RPMI7951 (cell line): ENCODE results near the gene SIGLEC12. TPM values are rescaled to one million over a fixed set of nuclear protein-coding genes. Genes with fewer than 3 reads are reported as not detected.
"Not testable (repeated sequence)": the region's sequence is repeated elsewhere in the genome, so short reads cannot be mapped to it uniquely, and the experiment has no call there.

Source experiments
- DNase-seq: peaks from one replicate; pipeline ENCODE4 v3.0.0-alpha.2; 2012; ENCODE audit warnings: low read depth
- total RNA-seq: library from RNA; depleted of rRNA; stranded (reverse); fragments of >200 nt; shearing (Covaris generic); gene quantifications from 2 replicates; pipeline ENCODE4 v1.2.3, GENCODE V29; 2014

Gene SIGLEC12
- total RNA-seq, 1 experiment from 2014 or later: not detected

DNA sequence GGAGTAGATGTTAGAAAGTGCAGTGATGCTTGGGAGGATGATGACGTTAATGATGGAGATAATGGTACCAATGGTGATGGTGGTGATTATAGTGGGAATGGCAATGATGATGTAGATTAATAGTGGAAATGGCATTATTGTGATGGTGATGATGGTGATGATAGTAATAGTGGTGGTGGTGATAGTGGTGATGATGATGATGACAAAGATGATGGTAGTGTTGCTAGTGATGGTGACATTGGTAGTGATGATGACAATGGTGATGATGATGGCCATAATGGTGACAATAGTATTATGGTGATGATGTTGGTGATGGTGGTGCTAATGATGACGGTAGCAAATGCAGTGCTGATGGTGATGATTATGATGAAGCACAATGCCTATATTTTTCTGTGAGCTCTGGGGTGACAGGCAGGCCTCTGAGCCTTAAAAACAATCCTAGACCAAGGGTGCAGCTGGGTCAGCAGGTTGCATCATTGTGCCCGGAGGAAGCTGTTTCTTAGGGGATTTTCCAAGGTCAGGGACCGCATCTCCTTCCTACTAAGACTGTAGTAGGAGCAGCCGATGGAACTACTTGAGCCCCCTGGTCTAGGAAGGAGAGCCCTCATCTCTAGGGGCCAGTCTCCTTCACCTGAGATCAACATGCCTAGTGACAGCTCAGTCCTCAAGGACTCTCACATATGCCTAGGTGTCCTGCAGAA, 15.5 kb downstream of the SIGLEC12 start:
- no peak for DNase-seq

DNA sequence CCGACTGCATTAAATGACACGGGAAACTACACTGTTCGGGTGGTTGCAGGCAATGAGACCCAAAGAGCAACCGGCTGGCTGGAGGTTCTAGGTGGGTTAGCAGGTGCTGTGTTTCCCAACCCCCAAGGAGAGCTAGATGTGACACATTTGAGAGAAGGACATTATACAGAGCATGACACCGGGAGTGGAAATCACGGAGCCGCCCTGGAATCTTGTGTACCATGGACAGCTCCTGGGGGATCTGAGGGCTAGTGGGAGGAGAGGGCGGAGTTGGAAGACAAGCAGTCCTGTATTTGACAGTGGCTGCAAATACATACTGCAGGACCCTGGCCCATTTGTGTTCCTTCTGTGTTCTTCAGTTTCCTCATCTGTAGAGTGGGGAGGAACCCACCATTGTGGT, 21.0 kb downstream of the SIGLEC12 start:
- peak; percentile 43 for DNase-seq

DNA sequence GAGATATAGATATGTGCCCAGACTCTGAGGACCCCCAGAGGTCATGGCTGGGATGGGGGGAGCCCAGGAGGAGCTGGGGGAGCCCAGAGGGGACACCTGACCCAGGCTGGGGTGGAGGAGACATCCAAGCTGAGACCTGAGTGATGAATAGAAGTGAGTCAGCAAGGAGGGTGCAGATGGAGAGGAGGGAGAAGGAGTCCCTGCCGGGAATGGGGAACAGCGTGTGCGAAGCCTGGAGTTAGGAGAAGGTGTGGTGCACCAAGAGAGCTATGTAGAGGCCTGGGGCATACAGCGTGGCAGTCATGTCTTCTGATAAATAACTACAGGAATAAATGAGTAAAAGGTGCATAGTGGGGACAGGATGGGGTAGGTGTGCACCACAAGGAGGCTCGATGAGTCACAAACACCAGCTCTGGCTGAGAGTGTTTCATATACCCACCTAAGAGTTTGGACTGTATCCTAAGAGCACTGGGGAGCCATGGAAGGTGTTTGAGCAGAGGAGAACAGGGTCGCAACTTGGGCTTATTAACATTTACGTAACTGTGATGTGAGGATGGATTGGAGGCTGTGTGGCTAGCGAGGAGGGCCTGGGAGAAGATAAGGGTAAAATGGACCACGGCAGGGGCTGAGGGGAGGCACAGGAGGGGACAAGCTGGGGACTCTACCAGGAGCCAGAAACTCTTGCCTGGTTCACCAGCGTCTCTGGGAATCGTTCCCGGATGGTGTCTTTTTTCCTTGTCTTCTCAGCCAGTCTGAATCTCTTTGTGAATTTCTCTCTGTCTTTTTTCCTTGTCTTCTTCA, 21.9 kb downstream of the SIGLEC12 start:
- DNase-seq: no peak

DNA sequence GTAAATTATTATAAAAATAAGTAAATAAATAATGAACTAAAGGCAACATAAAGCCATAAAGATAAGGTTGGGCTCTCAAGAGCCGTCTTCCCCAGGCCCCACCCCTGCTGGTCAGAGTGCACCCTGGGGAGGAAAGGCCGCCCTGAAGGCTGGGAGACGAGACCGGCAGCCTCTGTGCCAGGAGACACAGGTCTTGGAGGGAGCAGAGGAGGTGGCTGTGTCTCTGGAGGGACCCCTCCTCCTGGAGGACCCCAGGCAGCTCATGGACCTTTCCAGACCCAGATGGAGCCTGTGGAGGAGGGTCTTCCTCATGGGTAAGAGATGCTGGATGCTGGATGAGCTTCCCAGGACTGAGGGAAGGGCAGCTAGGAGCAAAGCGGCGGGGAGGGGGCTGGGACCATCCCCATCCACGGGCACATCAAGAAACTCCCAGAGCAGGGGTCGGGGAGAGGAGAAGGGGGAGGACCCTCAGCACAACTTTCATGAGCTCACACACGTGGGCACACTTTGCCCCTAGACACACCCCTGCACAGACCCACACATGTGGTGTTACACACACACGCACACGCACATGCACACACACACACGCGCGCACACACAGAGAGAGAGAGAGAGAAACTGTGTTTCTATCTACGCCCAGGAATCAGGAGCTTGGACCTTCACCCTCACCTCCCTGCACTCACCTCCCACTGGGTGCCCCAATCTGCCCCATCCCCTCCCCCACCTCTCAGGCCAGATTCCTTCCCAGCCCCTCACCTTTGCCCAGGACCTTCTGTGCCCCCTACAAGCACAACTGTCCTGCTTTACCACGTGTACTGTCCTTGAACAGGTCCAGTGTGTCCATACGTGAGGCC, 23.0 kb downstream of the SIGLEC12 start, which contains the start of gene CEACAM18:
Gene CEACAM18, plus strand, starts transcription at position 159 of the 854 bp plus-strand sequence.
- DNase-seq: no peak

DNA sequence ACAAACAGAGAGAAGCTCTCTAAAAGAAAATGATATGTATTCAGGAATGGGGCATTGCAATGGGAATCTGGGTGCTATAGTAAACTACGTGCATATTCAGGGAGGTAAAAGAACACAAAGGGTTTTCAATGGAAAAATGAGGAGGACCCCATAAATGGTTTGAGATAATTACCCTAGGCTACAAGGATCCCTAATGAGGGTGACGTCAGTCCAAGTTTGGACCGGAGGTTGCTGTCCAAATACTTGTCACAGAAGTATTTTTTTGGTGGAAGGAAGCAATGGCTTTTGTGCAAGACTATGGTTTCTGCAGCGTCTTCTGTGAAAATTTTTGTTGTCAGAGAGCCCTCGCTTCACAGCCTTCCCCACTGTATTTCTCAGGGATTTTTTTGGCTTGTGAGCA, 24.3 kb downstream of the SIGLEC12 start:
- no peak for DNase-seq

DNA sequence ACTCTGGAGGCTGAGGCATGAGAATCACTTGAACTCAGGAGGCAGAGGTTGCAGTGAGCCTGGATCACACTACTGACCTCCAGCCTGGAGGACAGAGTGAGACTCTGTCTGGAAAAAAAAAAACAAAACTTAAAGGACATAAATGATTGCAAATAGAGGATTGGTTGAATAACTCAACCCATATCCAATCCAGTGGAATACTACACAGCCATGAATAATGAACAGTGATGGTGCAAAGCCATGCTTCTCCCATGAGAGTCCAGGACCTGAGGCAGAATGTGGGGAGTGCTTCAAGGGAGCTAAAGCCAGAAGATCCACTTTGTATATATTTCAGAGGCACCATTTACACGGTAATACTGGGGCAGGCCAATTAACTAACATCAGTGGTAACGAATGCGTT, 25.4 kb downstream of the SIGLEC12 start:
- no peak for DNase-seq

DNA sequence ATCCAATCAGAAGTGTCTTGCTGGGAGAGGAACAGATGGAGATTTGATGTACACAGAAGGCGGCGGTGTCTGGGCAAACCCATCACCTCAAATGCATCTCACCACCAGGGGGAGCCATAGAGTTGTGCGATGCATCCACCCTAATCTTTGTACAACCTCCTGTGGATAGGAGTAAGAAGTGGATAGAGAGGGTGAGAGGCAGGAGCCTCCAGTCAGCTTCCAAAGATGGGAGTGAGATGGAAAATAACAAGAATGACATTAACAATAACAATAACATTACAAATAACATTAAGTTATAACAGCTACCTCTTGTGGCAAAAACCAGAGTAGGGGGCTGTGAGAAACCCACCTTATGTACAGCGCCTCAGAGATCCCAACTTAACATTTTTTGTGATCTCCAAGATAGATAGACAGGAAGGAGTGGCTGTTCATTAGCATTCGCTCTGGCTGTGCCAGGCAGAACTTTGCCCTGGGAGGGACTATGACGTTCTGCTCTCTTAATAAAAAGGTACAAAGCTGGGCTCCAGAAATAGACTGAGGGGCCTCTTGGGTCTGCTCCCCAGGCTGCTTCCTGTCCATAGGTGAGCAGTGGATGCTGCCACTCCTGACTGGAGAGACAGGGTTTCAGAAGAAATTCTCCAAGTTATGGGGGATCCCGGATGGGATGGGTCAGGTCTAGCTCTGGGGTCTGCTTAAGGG, 28.4 kb downstream of the SIGLEC12 start:
- peak; percentile 64 for DNase-seq

DNA sequence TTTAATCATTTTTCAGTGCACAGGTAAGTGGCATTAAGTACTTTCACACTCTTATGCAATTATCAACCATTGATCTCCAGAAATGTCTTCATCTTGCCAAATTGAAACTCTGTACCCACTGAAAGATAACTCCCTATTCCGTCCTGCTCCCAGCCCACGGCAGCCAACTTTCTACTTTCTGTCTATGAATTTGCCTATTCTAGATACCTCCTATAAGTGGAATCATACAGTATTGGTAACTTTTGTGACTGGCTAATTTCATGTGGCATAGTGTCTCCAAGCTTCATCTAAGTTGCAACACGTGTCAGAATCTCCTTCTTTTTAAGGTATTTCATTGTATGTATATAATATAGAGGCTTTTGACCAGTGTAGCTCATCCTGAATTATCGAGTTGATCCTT, 29.0 kb downstream of the SIGLEC12 start:
- no peak for DNase-seq

DNA sequence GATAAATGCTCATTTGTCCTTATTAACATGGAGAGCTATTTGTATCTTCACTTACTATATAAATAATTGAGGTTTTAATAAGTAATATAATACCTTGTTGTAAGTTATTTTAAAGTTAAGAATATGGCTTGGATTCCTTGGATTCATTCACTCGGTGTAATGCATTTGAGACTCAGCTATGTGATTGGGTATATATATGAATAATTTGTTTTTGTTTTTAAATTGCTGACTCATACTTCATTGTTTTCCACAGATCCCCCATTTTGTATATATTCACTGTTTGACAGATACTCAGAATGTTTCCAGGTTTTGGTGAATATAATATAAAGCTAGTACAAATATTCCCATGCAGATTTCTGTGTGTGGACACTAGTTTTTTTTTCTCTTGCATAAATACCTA, 30.1 kb downstream of the SIGLEC12 start:
- no peak for DNase-seq

DNA sequence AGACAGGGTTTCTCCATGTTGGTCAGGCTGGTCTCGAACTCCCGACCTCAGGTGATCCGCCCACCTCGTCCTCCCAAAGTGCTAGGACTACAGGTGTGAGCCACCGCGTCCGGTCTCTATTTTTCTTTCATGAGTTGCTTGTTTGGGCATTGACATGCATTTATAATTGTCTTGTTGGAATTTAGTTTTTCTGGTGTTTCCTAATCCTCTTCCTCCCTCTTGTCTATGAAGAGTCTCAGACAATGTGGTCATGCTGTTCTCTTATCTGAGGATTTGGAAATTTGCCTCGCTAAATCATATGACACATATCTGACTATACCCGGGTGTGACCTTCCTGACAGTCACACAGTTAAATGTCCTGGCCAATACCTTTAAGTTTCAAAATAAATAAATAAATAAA, 30.6 kb downstream of the SIGLEC12 start:
- peak; percentile 12 for DNase-seq

DNA sequence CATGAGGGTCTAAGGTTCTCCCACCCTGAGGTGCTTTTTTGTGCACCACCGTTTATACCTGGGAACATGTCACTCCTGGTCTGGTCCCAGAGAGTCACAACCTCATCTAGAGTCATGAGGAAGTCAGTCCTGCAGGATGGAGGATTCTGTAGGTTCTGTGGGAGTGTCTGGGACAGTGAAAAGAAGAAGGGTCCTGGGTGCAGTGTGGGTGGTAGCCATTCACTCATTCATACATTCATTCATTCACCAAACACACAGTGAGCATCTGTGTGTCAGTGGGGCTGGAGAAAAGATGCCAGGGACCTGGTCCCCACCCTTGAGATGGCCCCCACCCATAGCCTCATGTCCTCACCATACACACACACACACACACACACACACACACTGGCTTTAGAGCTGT, 32.0 kb downstream of the SIGLEC12 start:
- DNase-seq: no peak

DNA sequence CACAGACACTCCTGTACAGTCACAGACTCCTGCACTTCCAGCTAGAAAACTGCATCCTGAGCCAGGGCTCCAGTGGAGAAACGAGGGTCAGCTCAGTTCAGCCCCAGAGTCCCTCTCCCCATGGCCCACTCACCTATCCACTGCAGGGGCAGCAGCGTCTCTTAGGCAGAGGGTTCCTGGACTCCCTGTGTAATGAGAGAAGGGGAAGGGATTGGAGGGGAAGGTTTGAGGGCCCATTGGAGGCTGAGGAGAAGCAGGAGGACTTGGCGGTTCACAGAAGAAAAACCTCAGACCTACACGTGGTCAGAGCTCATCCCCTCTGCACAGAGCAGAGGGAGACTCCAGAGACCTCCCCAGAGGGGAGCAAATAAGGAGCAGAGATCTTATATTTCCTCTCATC, 32.4 kb downstream of the SIGLEC12 start:
- no peak for DNase-seq

DNA sequence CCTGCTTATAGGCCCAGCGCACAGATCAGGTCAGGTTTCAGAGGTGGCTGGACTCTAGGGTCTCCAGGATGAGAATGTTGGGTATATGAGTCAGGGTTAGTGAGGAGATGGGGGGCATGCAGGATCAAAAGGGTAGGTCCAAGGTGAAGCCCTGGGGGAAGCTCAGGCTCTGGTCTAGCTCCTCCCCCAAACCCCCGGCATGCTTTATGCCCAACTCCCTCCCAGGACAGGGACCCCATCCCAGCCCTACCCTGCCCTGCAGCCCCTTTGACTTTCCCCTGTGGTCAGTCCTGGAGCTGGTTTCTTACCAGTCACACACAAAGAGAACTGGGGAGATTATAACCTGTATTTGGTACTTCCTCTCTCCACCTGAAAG, 33.1 kb downstream of the SIGLEC12 start:
- DNase-seq: no peak

DNA sequence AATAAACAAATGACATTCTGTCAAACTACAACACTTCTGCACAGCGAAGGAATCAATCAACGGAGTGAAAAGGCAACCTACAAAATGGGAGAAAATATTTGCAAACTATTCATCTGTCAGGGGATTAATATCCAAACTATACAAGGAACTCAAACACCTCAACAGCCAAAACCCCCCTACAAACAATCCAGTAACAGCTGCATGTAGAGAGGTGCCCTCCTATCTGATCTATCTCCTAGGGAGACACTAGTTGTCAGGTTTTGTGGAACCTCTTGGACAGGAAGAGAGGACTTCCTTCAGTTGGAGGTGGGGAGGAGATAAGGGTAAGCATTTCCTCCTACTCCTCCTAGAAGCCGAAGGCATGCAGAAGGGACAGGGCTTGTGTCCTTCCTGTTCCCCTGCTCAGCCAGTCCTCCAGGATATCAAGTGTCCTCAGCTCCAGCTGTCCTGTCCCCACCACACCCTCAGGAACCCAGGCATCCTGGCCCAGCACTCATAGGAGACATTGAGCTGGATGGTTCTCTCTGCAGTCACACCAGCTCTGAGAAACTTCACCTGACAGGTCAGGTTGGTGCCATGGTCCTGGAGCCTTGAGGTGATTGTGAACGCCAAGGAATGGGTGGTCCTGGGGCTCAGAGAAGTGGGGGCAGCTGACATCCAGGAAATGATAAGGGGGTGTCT, 33.6 kb downstream of the SIGLEC12 start:
- DNase-seq: no peak

DNA sequence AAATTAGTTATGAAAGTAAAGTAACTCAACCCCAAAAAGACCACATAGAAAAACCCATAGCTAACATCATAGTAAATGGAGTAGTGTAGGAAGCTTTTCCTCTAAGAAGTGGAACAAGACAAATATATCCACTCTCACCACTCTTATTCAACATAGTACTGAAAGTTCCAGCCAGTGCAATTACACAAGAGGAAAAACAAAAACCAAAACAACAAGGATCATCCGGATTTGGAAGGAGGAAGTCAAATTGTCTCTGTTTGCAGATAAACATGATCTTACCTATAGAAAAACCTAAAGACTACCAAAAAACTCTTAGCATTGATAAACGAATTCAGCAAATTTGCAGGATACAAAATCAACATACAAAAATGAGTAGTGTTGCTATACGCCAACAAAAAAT, 34.9 kb downstream of the SIGLEC12 start:
- DNase-seq: no peak

DNA sequence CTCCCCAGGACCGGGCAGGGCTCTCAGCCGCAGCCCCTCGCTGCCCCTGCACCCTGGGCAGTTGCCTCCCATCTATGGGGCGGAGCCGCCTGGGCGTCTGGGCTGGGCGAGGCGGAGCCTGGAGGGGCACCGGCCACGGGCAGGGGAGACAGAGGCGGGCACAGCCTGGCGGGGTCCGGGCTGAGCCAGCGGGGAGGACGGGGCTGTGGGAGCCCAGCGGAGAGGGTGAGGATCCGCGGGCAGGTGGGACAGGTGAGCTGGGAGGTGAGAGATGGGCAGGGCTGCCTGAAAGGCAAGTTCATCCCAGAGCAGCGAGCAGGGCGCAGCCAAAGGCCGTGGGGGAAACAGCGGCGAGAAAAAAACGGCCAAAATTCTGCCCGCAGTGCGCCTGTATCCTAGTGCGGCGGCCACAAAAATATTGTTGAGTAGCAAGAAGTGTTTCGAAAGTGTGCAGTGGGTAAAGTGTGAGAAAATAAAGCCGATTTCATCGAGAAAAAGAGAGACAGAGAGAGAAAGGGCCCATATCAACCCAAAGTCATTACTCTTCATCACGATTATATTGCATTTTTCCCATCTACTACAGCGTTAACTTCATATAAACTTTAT, 37.5 kb downstream of the SIGLEC12 start:
- DNase-seq: not testable (repeated sequence)

DNA sequence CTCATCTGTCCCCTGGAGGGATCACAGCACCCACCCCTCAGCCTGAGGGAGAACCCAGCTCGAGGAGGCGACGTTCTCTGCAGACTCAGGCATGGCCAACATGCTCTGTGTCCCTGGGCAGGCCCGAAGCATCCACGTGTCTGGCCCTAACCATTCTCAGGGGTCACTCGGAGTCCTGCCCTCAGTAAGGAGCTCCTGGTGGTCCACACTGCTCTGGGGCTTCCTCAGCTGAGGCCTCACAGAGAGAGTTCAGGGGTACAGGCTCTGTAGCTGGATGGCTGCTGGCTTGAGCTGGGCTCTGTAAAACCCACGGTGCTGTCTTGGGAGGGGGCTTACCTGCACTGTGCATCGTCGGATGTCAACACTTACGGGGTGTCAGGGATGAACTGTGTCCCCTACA, 38.9 kb downstream of the SIGLEC12 start:
- no peak for DNase-seq

DNA sequence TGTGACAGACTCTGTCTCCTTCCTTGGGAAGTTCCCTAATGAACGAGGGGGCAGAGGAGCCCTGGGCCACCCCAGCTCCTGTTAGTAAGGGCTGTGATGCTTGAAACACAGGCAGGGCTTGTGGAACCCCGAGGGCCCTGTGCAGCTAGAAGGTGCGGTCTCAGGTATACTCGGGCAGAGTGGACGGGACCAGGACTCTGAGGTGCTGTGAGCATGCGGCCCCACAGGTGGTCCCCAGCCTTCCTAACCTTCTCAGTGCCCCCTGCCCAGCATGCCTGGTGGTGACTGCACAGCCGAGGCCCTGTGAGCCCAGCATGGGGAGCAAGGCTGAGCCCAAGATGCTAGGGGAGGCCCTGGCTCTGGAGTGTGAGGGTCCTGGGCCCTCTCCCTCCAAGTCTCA, 39.3 kb downstream of the SIGLEC12 start:
- no peak for DNase-seq

DNA sequence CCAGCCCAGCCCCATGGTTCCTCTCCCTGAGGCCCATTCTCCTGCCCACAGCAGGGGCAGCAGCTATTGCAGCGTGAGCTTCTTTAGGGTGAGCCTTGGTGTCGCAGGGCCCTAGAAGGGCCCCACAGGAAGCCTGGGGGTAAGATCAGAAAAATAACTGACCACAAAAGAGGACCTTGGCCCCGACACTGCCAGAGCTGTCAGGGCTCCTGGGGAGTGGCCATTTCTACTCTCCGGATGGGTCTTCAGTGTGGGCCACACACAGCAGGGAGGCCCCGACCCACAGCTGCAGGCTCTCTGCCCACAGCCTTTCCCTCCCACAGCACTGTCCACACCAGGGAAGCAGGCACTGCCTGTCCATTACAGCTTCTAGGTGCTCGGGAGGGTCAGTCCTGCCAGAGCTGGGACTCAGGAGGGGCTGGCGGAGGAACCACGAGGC, 39.9 kb downstream of the SIGLEC12 start:
- DNase-seq: no peak

DNA sequence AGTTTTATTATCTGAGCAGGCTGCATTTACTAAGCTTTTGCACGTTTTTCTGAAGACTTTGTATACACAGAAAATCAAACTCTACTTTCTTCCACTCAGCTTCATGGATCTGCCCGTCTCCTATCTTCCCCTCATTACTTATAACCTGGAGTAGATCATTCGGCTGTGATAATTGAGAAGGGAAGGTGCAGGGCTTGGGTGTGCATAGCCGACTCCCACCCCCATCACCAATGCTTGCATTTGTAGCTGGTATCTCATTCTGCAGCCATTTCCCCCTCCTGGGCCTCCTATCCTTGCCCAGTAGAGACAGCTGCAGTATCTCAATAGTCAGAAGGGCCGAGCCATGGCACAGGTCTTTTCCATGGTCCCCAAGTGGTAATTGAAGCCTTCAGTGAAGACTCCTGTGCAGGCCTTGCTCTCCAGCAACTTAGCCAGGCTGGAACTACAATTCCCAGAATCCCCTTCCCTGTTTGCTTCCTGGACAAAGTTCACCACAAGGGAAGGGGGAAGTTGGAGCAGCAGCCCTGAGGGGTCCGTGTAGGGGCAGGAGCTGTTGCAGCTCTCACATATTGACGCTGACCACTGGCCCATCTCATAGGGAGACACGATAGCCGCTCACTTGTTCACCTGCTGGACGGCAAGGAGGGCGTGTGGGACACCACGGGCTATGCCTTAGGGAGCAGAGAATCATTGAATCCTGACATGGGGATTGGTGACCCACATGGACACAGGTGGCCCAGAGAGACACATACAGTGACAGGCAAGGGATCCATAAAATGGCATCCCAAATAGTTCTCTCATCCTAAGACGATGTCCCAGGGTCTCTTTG, 41.2 kb downstream of the SIGLEC12 start:
- DNase-seq: no peak
